ENCODE results near the gene ZNF865. TPM values are rescaled to one million over a fixed set of nuclear protein-coding genes. Genes with fewer than 3 reads are reported as not detected.
A peak's percentile ranks its signal among the peaks of the same experiment; 100 is the strongest.

Gene ZNF865
- total RNA-seq, 1 experiment from 2014 or later: 5.5 TPM

DNA sequence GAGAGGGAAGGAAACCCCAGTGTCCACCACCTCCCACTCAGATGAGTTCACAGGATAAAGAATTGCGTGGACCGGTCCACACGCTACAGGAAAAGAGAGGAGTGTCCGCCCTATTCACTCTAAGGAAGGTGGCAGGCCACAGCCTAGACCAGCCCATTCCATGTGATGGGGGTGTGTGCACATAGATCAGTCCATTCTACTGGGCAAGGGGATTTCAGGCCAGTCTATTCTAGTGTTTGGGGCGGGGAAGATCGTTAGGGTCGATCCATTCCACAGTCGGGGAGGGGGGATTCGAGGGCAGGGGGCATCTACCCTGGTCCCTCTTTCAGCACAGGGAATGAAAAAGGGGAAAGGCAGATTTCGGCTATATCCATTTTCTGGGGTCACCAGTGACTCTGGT lies 13.9 kb upstream of the ZNF865 start:
- no peak for DNase-seq
- Histone ChIP-seq H3K27me3 (ENCODE audit: low read length) (no peaks in the 10 kb centered on the region), H3K4me2 (ENCODE audit: low read length) (no peak overlapping the region), H3K27ac (ENCODE audit: low read length) (no peak overlapping the region), H3K4me1 (ENCODE audit: insufficient read depth, low read length) (peaks cover 6% of the 10 kb centered on the region), H3K79me2 (ENCODE audit: low read length) (no peaks in the 10 kb centered on the region), H3K9ac (ENCODE audit: low read length) (no peak overlapping the region), H2AFZ (ENCODE audit: low read length) (no peak overlapping the region), H3K9me2 (replicated peaks; ENCODE audit: low read length) (no peaks in the 10 kb centered on the region), H3K4me3 (ENCODE audit: low read length) (no peak overlapping the region), H4K20me1 (ENCODE audit: low read length) (no peaks in the 10 kb centered on the region), H3K9me3 (ENCODE audit: low read length) (no peaks in the 10 kb centered on the region), H3F3A (ENCODE audit: low read length, unreplicated experiment) (no peaks in the 10 kb centered on the region), H3K36me3 (ENCODE audit: low read depth, low read length) (peaks cover 4% of the 10 kb centered on the region; the same call in 1 of the 2 replicates)
- POLR2A ChIA-PET (ENCODE audit: unreplicated experiment): no interaction called here
- no peak for ATAC-seq
- TSS peak; percentile 25 for BruUV-seq (replicated peaks)
- TF ChIP-seq EZH2phosphoT487 (IDR thresholded peaks at IDR 0.05; ENCODE audit: borderline replicate concordance, low read length) (no peak), EZH2 (IDR thresholded peaks at IDR 0.05; ENCODE audit: low read length, unreplicated experiment) (no peak)
- TF ChIP-seq, protein P1, sequence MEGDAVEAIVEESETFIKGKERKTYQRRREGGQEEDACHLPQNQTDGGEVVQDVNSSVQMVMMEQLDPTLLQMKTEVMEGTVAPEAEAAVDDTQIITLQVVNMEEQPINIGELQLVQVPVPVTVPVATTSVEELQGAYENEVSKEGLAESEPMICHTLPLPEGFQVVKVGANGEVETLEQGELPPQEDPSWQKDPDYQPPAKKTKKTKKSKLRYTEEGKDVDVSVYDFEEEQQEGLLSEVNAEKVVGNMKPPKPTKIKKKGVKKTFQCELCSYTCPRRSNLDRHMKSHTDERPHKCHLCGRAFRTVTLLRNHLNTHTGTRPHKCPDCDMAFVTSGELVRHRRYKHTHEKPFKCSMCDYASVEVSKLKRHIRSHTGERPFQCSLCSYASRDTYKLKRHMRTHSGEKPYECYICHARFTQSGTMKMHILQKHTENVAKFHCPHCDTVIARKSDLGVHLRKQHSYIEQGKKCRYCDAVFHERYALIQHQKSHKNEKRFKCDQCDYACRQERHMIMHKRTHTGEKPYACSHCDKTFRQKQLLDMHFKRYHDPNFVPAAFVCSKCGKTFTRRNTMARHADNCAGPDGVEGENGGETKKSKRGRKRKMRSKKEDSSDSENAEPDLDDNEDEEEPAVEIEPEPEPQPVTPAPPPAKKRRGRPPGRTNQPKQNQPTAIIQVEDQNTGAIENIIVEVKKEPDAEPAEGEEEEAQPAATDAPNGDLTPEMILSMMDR (conservative IDR thresholded peaks at IDR 0.05; ENCODE audit: low read depth, low read length): no peak
- CTCF ChIA-PET: no interaction called here
- intact Hi-C loops (cut with micrococcal nuclease): no loop called here

GRCh38 chr19:55592391-55593090 lies 12.9 kb upstream of the ZNF865 start:
- no peaks in the 10 kb centered on the region for H3K4me1 ChIP-seq (ENCODE audit: insufficient read depth, low read length)
- H2AFZ ChIP-seq (ENCODE audit: low read length): no peak overlapping the region
- no peaks in the 10 kb centered on the region for H4K20me1 ChIP-seq (ENCODE audit: low read length)
- no peak for DNase-seq
- no peaks in the 10 kb centered on the region for H3K9me3 ChIP-seq (ENCODE audit: low read length)
- no peak for ATAC-seq
- no peak for TF ChIP-seq EZH2phosphoT487 (IDR thresholded peaks at IDR 0.05; ENCODE audit: borderline replicate concordance, low read length)
- no peak overlapping the region for H3K4me3 ChIP-seq (ENCODE audit: low read length)
- H3K9ac ChIP-seq (ENCODE audit: low read length): no peak overlapping the region
- H3K36me3 ChIP-seq (ENCODE audit: low read depth, low read length): peaks cover 4% of the 10 kb centered on the region; the same call in 1 of the 2 replicates
- no TSS peak for BruUV-seq (replicated peaks)
- no peaks in the 10 kb centered on the region for H3K79me2 ChIP-seq (ENCODE audit: low read length)
- H3K4me2 ChIP-seq (ENCODE audit: low read length): no peak overlapping the region
- CTCF ChIA-PET: no interaction called here
- no peaks in the 10 kb centered on the region for H3K27me3 ChIP-seq (ENCODE audit: low read length)
- H3F3A ChIP-seq (ENCODE audit: low read length, unreplicated experiment): no peaks in the 10 kb centered on the region
- intact Hi-C loops (cut with micrococcal nuclease): no loop called here
- POLR2A ChIA-PET (ENCODE audit: unreplicated experiment): no interaction called here
- H3K9me2 ChIP-seq (replicated peaks; ENCODE audit: low read length): no peaks in the 10 kb centered on the region
- H3K27ac ChIP-seq (ENCODE audit: low read length): no peak overlapping the region

GRCh38 chr19:55593096-55593772 lies 12.2 kb upstream of the ZNF865 start:
- no peak overlapping the region for H3K27ac ChIP-seq (ENCODE audit: low read length)
- H2AFZ ChIP-seq (ENCODE audit: low read length): no peak overlapping the region
- no peaks in the 10 kb centered on the region for H4K20me1 ChIP-seq (ENCODE audit: low read length)
- DNase-seq (no peak), ATAC-seq (no peak)
- ChIA-PET CTCF (no interaction called here), POLR2A (ENCODE audit: unreplicated experiment) (no interaction called here)
- TF ChIP-seq, protein P1 (conservative IDR thresholded peaks at IDR 0.05; ENCODE audit: low read depth, low read length): no peak
- no peak for TF ChIP-seq EZH2phosphoT487 (IDR thresholded peaks at IDR 0.05; ENCODE audit: borderline replicate concordance, low read length)
- intact Hi-C loops (cut with micrococcal nuclease): no loop called here
- no peak overlapping the region for H3K4me3 ChIP-seq (ENCODE audit: low read length)
- H3K27me3 ChIP-seq (ENCODE audit: low read length): no peaks in the 10 kb centered on the region
- BruUV-seq (replicated peaks): no TSS peak
- H3K9ac ChIP-seq (ENCODE audit: low read length): no peak overlapping the region
- no peaks in the 10 kb centered on the region for H3F3A ChIP-seq (ENCODE audit: low read length, unreplicated experiment)
- H3K9me3 ChIP-seq (ENCODE audit: low read length): no peaks in the 10 kb centered on the region
- no peak overlapping the region for H3K4me2 ChIP-seq (ENCODE audit: low read length)
- H3K36me3 ChIP-seq (ENCODE audit: low read depth, low read length): peaks cover 4% of the 10 kb centered on the region; the same call in 1 of the 2 replicates
- no peaks in the 10 kb centered on the region for H3K9me2 ChIP-seq (replicated peaks; ENCODE audit: low read length)
- 0 out of 2 replicates have a peak, but pooled peaks cover 2% of the 10 kb centered on the region for H3K79me2 ChIP-seq (ENCODE audit: low read length)
- 0 out of 2 replicates have a peak, but pooled peaks cover 2% of the 10 kb centered on the region for H3K4me1 ChIP-seq (ENCODE audit: insufficient read depth, low read length)

Data from PC-3 (cell line).